C4-2B (cell line): ENCODE data around the gene SURF4.
A peak's percentile ranks its signal among the peaks of the same experiment; 100 is the strongest.

Source experiments
- H3K27ac ChIP-seq: fragments of 450-650 bp; 2 replicates; pipeline ENCODE4 v1.5.1; 2017
- ZFX ChIP-seq: fragments of 450-650 bp; IDR thresholded peaks from 2 replicates; pipeline ENCODE4 v1.6.1; 2017
- TF ChIP-seq, protein P1 (sequence below): fragments of 450-650 bp; conservative IDR thresholded peaks from 2 replicates; pipeline ENCODE4 v1.5.1; 2017; ENCODE audit warnings: mild to moderate bottlenecking

Gene SURF4

DNA sequence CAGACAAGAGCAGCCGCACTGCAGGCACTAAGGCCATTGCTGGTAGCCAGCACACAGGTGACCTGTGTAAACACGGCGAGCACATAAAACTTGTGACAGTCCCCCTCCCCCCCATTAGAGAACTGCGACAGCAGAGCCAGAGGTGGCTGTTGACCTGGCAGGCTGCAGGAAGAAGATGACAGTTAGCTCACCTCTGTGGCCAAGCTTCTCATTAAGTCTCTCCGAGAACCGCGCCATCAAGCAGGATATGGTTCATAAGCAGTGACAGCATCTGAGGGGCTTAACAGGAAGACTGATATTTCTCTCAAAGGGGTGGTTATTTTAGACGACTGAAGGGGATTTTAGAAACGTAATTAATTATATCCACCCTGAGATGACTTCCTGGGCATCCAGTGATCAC, 5.2 kb downstream of the SURF4 start:
- TF ChIP-seq, protein P1, sequence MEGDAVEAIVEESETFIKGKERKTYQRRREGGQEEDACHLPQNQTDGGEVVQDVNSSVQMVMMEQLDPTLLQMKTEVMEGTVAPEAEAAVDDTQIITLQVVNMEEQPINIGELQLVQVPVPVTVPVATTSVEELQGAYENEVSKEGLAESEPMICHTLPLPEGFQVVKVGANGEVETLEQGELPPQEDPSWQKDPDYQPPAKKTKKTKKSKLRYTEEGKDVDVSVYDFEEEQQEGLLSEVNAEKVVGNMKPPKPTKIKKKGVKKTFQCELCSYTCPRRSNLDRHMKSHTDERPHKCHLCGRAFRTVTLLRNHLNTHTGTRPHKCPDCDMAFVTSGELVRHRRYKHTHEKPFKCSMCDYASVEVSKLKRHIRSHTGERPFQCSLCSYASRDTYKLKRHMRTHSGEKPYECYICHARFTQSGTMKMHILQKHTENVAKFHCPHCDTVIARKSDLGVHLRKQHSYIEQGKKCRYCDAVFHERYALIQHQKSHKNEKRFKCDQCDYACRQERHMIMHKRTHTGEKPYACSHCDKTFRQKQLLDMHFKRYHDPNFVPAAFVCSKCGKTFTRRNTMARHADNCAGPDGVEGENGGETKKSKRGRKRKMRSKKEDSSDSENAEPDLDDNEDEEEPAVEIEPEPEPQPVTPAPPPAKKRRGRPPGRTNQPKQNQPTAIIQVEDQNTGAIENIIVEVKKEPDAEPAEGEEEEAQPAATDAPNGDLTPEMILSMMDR = no peak
- no peak for TF ChIP-seq ZFX
- H3K27ac ChIP-seq = no peak overlapping the region

DNA sequence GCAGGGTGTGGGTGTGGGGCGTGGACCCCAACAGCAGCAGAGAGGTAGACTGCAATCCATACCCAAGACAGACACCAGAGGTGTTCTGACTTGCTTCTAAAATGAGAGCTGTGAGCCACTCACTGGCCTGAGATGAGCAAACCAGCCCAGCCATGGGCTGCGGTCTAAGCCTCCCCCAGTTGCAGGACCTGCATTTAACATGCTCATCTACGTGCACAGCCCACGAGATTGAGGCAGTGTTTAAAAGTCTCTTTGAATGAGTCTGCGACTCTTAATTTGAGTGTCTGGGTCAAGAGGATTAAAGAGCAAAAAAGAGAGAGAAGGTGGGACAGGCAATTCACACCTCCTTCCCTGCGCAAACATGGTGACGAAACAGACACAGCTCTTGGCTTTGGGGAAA, 5.9 kb downstream of the SURF4 start:
- TF ChIP-seq, protein P1 = no peak
- H3K27ac ChIP-seq = no peak overlapping the region

DNA sequence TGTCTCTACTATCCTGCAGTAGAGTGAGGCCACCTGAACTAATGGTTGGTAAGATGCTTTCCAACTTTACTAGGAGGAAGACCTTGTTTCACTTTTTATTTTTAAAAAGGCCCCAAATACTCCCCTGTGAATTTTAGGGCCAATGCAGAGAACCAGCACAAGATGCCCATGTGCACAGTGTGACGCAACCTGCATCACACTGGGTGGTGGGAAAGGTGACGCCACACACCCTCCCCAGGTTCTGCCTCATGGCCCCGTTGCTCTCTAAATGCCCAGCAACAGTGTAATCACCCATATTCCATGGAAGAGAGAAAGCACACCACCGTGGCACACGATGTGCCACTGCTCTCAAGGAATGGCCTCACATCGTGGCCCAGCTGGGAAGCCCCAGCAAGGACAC, 6.4 kb downstream of the SURF4 start:
- TF ChIP-seq ZFX = no peak
- TF ChIP-seq, protein P1 = no peak
- H3K27ac ChIP-seq = no peak overlapping the region

DNA sequence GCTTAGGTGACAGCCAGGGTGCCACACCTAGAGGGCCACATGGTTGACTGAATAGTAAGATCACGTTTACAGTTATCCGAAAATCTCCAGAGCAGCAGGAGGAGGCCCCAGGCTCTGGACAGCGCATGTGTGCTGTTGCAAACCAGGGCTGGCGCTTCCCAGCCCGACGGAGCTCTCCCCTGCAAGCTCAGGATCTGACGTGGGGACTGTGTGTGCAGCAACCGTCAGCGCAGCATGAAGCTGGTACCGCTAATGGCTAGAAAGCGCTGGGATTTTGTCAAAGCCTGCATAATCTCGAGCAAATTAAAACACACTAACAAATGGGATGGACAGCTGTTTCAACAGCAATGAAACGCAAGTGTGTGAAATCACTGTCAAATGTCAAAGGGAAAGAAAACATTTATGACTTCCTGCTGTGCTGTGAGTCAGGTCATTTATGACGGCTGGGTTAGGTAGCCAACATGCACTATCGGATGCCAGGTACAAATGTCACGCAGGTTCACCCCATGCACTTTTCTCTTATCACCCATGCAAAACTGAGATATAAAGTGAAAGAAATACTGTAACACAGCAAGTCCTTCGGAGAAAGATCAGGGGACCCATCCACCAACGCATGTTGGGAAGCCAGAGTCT, 7.5 kb downstream of the SURF4 start:
- peak overlapping the region; percentile 5; the same call in 1 of the 2 replicates for H3K27ac ChIP-seq
- TF ChIP-seq, protein P1 = no peak
- TF ChIP-seq ZFX = no peak

DNA sequence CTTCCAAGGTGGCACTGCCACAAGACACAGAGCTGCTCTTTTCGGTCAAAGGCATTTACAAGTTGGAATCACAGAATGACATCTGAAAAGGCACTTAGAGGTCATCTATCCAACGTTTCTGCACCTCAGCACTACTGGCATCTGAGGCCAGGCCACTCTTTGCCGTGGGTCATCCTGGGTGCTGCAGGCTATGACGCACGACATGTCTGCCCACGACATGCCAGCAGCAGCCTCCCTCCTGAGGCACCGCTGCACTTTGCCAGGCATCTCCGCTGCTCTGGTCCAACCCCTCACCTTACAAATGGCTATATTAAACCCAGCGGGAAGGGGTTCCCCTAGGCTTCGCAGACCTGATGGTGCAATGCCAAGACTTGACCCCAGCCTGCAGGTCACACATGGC, 8.1 kb downstream of the SURF4 start:
- TF ChIP-seq ZFX = no peak
- TF ChIP-seq, protein P1 = no peak
- H3K27ac ChIP-seq = no peak overlapping the region; the same call in 1 of the 2 replicates

DNA sequence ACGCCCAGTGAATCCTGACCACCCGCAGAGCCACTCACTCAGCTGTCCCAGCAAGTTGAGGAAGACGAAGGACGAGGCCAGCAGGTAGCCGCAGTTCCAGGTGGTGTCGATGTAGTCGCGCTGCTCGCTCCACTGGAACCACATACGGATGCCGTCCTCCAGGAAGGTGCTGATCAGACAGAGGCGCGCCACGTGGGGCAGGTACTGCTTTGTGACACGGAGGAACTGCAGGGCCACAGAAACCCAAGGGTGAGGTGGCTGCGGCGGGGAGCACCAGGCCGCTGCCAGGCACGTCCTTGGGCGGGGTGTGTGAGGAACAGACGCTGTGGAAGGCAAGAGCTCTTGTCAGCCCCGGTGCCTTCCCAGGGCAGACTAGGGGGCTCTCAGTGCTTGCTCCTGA, 8.6 kb downstream of the SURF4 start:
- H3K27ac ChIP-seq = no peak overlapping the region
- TF ChIP-seq, protein P1 = no peak
- TF ChIP-seq ZFX = no peak

DNA sequence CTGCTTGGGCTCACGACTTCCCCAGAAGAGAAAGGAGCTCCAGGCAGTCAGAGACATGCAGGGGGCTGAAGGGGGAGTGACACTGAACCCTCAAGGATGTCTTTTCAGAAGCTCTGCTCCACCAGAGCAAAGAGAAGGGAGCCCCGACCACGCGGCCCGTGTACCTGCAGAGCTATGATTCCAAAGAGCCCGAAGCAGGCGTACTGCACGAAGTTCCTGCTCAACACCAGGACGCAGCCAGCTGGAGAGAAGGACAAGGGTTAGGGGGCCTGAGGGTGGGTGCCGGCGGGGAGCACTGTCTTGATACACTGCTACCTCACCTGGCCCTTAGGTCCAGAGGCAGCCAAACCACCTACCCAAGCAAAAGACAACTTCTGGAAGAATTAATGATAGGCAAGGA, 9.4 kb downstream of the SURF4 start:
- no peak for TF ChIP-seq ZFX
- TF ChIP-seq, protein P1 = no peak

More for the DNA sequence above, 9.4 kb downstream of the SURF4 start:
- no peak overlapping the region for H3K27ac ChIP-seq
